ENCODE results near the gene LIN37. TPM values are rescaled to one million over a fixed set of nuclear protein-coding genes. Genes with fewer than 3 reads are reported as not detected.

The LIN37 gene
- total RNA-seq, 1 experiment from 2014 or later, result 17.2 TPM

- H3K4me3 ChIP-seq (ENCODE audit: insufficient read depth, low read depth, low read length), result peak overlapping the region; percentile 64
- no peak for DNase-seq
- H3K27me3 ChIP-seq (ENCODE audit: control insufficient read depth, insufficient read depth, low read length), result peaks cover 17% of the 10 kb centered on the region
Observed at GRCh38 chr19:35776102-35776788, 27.9 kb downstream of the LIN37 start.

GRCh38 chr19:35777086-35777841 is 28.9 kb downstream of the LIN37 start:
- H3K36me3 ChIP-seq (replicated peaks; ENCODE audit: control insufficient read depth, insufficient read depth, low read length), result no peaks in the 10 kb centered on the region
- H3K27me3 ChIP-seq (ENCODE audit: control insufficient read depth, insufficient read depth, low read length), result peaks cover 17% of the 10 kb centered on the region
- DNase-seq, result peak; percentile 85
- H3K4me3 ChIP-seq (ENCODE audit: insufficient read depth, low read depth, low read length), result no peak overlapping the region

More at GRCh38 chr19:35776102-35776788, 27.9 kb downstream of the LIN37 start:
- no peaks in the 10 kb centered on the region for H3K36me3 ChIP-seq (replicated peaks; ENCODE audit: control insufficient read depth, insufficient read depth, low read length)

- Histone ChIP-seq H3K4me3 (ENCODE audit: insufficient read depth, low read depth, low read length) (no peak overlapping the region), H3K36me3 (replicated peaks; ENCODE audit: control insufficient read depth, insufficient read depth, low read length) (no peaks in the 10 kb centered on the region), H3K27me3 (ENCODE audit: control insufficient read depth, insufficient read depth, low read length) (peaks cover 17% of the 10 kb centered on the region)
- no peak for DNase-seq
Observed at GRCh38 chr19:35777961-35778360, 29.6 kb downstream of the LIN37 start.

- no peak for DNase-seq
- Histone ChIP-seq H3K27me3 (ENCODE audit: control insufficient read depth, insufficient read depth, low read length) (peaks cover 17% of the 10 kb centered on the region), H3K4me3 (ENCODE audit: insufficient read depth, low read depth, low read length) (no peak overlapping the region), H3K36me3 (replicated peaks; ENCODE audit: control insufficient read depth, insufficient read depth, low read length) (no peaks in the 10 kb centered on the region)
Observed at GRCh38 chr19:35779033-35779432, 30.7 kb downstream of the LIN37 start.

- no peaks in the 10 kb centered on the region for H3K36me3 ChIP-seq (replicated peaks; ENCODE audit: control insufficient read depth, insufficient read depth, low read length)
- no peak overlapping the region for H3K4me3 ChIP-seq (ENCODE audit: insufficient read depth, low read depth, low read length)
- H3K27me3 ChIP-seq (ENCODE audit: control insufficient read depth, insufficient read depth, low read length), result peaks cover 19% of the 10 kb centered on the region
- no peak for DNase-seq
Observed at GRCh38 chr19:35780058-35780457, 31.7 kb downstream of the LIN37 start.

GRCh38 chr19:35780717-35781116 is 32.3 kb downstream of the LIN37 start:
- Histone ChIP-seq H3K36me3 (replicated peaks; ENCODE audit: control insufficient read depth, insufficient read depth, low read length) (no peaks in the 10 kb centered on the region), H3K4me3 (ENCODE audit: insufficient read depth, low read depth, low read length) (no peak overlapping the region), H3K27me3 (ENCODE audit: control insufficient read depth, insufficient read depth, low read length) (peaks cover 19% of the 10 kb centered on the region)
- no peak for DNase-seq

- Histone ChIP-seq H3K4me3 (ENCODE audit: insufficient read depth, low read depth, low read length) (no peak overlapping the region), H3K36me3 (replicated peaks; ENCODE audit: control insufficient read depth, insufficient read depth, low read length) (no peaks in the 10 kb centered on the region), H3K27me3 (ENCODE audit: control insufficient read depth, insufficient read depth, low read length) (peaks cover 14% of the 10 kb centered on the region)
- DNase-seq, result peak; percentile 89
Observed at GRCh38 chr19:35781650-35782049, 33.3 kb downstream of the LIN37 start.

- Histone ChIP-seq H3K36me3 (replicated peaks; ENCODE audit: control insufficient read depth, insufficient read depth, low read length) (no peaks in the 10 kb centered on the region), H3K27me3 (ENCODE audit: control insufficient read depth, insufficient read depth, low read length) (peaks cover 4% of the 10 kb centered on the region), H3K4me3 (ENCODE audit: insufficient read depth, low read depth, low read length) (no peak overlapping the region)
- DNase-seq, result no peak
Observed at GRCh38 chr19:35782589-35782988, 34.2 kb downstream of the LIN37 start.

- H3K4me3 ChIP-seq (ENCODE audit: insufficient read depth, low read depth, low read length), result peak overlapping the region; percentile 48
- peak; percentile 88 for DNase-seq
Observed at GRCh38 chr19:35783469-35784434, 35.4 kb downstream of the LIN37 start.

GRCh38 chr19:35784503-35785338 is 36.3 kb downstream of the LIN37 start:
- peak; percentile 98 for DNase-seq
- Histone ChIP-seq H3K27me3 (ENCODE audit: control insufficient read depth, insufficient read depth, low read length) (peaks cover 1% of the 10 kb centered on the region; the same call in 1 of the 2 replicates), H3K36me3 (replicated peaks; ENCODE audit: control insufficient read depth, insufficient read depth, low read length) (no peaks in the 10 kb centered on the region), H3K4me3 (ENCODE audit: insufficient read depth, low read depth, low read length) (peak overlapping the region; percentile 50)

More at GRCh38 chr19:35783469-35784434, 35.4 kb downstream of the LIN37 start:
- H3K36me3 ChIP-seq (replicated peaks; ENCODE audit: control insufficient read depth, insufficient read depth, low read length), result no peaks in the 10 kb centered on the region
- peaks cover 1% of the 10 kb centered on the region; the same call in 1 of the 2 replicates for H3K27me3 ChIP-seq (ENCODE audit: control insufficient read depth, insufficient read depth, low read length)

- no peaks in the 10 kb centered on the region for H3K36me3 ChIP-seq (replicated peaks; ENCODE audit: control insufficient read depth, insufficient read depth, low read length)
- DNase-seq, result no peak
- peak overlapping the region; percentile 50 for H3K4me3 ChIP-seq (ENCODE audit: insufficient read depth, low read depth, low read length)
- H3K27me3 ChIP-seq (ENCODE audit: control insufficient read depth, insufficient read depth, low read length), result peaks cover 1% of the 10 kb centered on the region; the same call in 1 of the 2 replicates
Observed at GRCh38 chr19:35785339-35785627, 36.9 kb downstream of the LIN37 start.

- no peak overlapping the region for H3K4me3 ChIP-seq (ENCODE audit: insufficient read depth, low read depth, low read length)
- no peaks in the 10 kb centered on the region for H3K36me3 ChIP-seq (replicated peaks; ENCODE audit: control insufficient read depth, insufficient read depth, low read length)
- H3K27me3 ChIP-seq (ENCODE audit: control insufficient read depth, insufficient read depth, low read length), result peaks cover 1% of the 10 kb centered on the region; the same call in 1 of the 2 replicates
- DNase-seq, result peak; percentile 57
Observed at GRCh38 chr19:35786299-35787160, 38.2 kb downstream of the LIN37 start.

GRCh38 chr19:35787227-35787799 is 38.9 kb downstream of the LIN37 start:
- DNase-seq, result peak; percentile 53
- H3K27me3 ChIP-seq (ENCODE audit: control insufficient read depth, insufficient read depth, low read length), result peaks cover 1% of the 10 kb centered on the region; the same call in 1 of the 2 replicates
- no peak overlapping the region for H3K4me3 ChIP-seq (ENCODE audit: insufficient read depth, low read depth, low read length)
- H3K36me3 ChIP-seq (replicated peaks; ENCODE audit: control insufficient read depth, insufficient read depth, low read length), result no peaks in the 10 kb centered on the region

Data from H7 (cell line).